ENCODE results near the gene RASIP1.
"Not testable (repeated sequence)": the region's sequence is repeated elsewhere in the genome, so short reads cannot be mapped to it uniquely, and the experiment has no call there.

Gene RASIP1

GRCh38 chr19:48696353-48697010 lies 43.9 kb downstream of the RASIP1 start:
- no peak for DNase-seq
- peaks cover 7% of the 10 kb centered on the region; the same call in 1 of the 2 replicates for H3K27me3 ChIP-seq

GRCh38 chr19:48695743-48696352 lies 44.6 kb downstream of the RASIP1 start, which contains the start of gene FUT2:
FUT2 (plus strand) TSS chr19:48695971; CDS start chr19:48702957, 6,986 bp downstream.
- TF ChIP-seq CTCF (IDR thresholded peaks at IDR 0.05; ENCODE audit: low read depth, low read length) = no peak
- H3K4me1 ChIP-seq = no peaks in the 10 kb centered on the region
- no peak for DNase-seq
- H3K9me3 ChIP-seq = no peaks in the 10 kb centered on the region
- no peak within 1 kb of the TSS for H3K4me3 ChIP-seq (ENCODE audit: low read depth, low read length)
- peaks cover 7% of the 10 kb centered on the region; the same call in 1 of the 2 replicates for H3K27me3 ChIP-seq
- H3K36me3 ChIP-seq = no peaks in the 10 kb centered on the region

More at GRCh38 chr19:48696353-48697010, 43.9 kb downstream of the RASIP1 start:
- Histone ChIP-seq H3K36me3 (no peaks in the 10 kb centered on the region), H3K4me3 (ENCODE audit: low read depth, low read length) (no peak overlapping the region), H3K9me3 (no peaks in the 10 kb centered on the region), H3K4me1 (no peaks in the 10 kb centered on the region)
- TF ChIP-seq CTCF (IDR thresholded peaks at IDR 0.05; ENCODE audit: low read depth, low read length) = no peak

GRCh38 chr19:48693629-48694028 lies 46.8 kb downstream of the RASIP1 start:
- not testable (repeated sequence) for H3K4me3 ChIP-seq (ENCODE audit: low read depth, low read length); DNase-seq

GRCh38 chr19:48689449-48689848 lies 51.0 kb downstream of the RASIP1 start:
- H3K4me1 ChIP-seq = no peaks in the 10 kb centered on the region
- H3K4me3 ChIP-seq (ENCODE audit: low read depth, low read length) = no peak overlapping the region
- no peaks in the 10 kb centered on the region for H3K9me3 ChIP-seq
- H3K27me3 ChIP-seq = no peaks in the 10 kb centered on the region
- TF ChIP-seq CTCF (IDR thresholded peaks at IDR 0.05; ENCODE audit: low read depth, low read length) = no peak
- no peaks in the 10 kb centered on the region for H3K36me3 ChIP-seq
- DNase-seq = no peak

More at GRCh38 chr19:48693629-48694028, 46.8 kb downstream of the RASIP1 start:
- not testable (repeated sequence) for H3K27me3 ChIP-seq, H3K36me3 ChIP-seq, H3K4me1 ChIP-seq, H3K9me3 ChIP-seq

GRCh38 chr19:48687776-48688175 lies 52.6 kb downstream of the RASIP1 start:
- Histone ChIP-seq H3K4me1 (no peaks in the 10 kb centered on the region), H3K27me3 (no peaks in the 10 kb centered on the region), H3K36me3 (no peaks in the 10 kb centered on the region), H3K9me3 (no peaks in the 10 kb centered on the region), H3K4me3 (ENCODE audit: low read depth, low read length) (no peak overlapping the region)
- TF ChIP-seq CTCF (IDR thresholded peaks at IDR 0.05; ENCODE audit: low read depth, low read length) = no peak
- DNase-seq = no peak

GRCh38 chr19:48686637-48687036 lies 53.8 kb downstream of the RASIP1 start:
- not testable (repeated sequence) for H3K36me3 ChIP-seq; DNase-seq; H3K4me3 ChIP-seq (ENCODE audit: low read depth, low read length); H3K4me1 ChIP-seq; H3K9me3 ChIP-seq; H3K27me3 ChIP-seq

- Histone ChIP-seq H3K4me1 (no peaks in the 10 kb centered on the region), H3K9me3 (no peaks in the 10 kb centered on the region), H3K27me3 (no peaks in the 10 kb centered on the region), H3K4me3 (ENCODE audit: low read depth, low read length) (no peak overlapping the region), H3K36me3 (no peaks in the 10 kb centered on the region)
- no peak for DNase-seq
- TF ChIP-seq CTCF (IDR thresholded peaks at IDR 0.05; ENCODE audit: low read depth, low read length) = no peak
Observed at GRCh38 chr19:48686088-48686487, 54.3 kb downstream of the RASIP1 start.
